Activated CD8-positive, alpha-beta memory T cell treated with anti-CD3 and anti-CD28 coated beads, Interleukin-2, amount 50 U/mL, for 48 hours (primary cell): ENCODE measurements around the gene CSTB.

ENCODE experiments used
- DNase-seq: peaks from one replicate; pipeline ENCODE4 v3.0.0-alpha.2; 2020

The CSTB gene

DNA sequence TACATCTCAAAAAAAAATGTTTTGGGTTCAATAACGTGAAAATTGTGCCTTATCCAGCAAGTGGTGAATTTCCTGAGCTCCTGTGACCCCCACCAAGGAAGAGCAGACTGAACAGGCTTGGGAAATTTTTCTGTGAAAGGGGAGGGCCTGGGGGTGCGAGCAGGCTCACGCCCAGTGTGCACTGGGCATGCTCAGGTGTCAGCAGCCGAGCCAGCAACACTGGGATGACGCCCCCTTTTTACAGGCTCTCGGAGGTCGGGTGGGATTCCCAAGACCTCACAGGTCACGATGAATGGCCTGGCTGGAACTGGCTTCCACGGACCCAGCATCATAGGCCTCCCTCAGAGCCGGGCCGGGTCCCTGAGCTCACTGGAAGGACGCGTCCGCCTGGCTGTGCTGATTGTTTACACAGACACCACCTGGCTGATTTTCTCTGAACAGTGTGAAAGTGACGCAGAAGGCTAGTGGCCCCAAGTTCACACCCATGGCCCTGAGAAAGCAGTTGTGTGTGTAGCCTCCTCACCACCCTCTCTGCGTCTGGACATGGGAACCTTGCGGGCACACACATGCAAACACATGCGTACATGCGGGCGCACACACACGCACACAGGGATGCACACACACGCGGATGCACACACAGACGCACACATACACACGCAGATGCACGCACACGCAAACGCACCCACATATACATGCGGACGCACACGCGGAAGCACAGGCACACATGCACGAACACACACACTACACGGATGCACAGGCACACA is 9.2 kb downstream of the CSTB start:
- no peak for DNase-seq

- DNase-seq, result no peak
Measured at GRCh38 chr21:43764576-43765495, 11.3 kb downstream of the CSTB start.

DNA sequence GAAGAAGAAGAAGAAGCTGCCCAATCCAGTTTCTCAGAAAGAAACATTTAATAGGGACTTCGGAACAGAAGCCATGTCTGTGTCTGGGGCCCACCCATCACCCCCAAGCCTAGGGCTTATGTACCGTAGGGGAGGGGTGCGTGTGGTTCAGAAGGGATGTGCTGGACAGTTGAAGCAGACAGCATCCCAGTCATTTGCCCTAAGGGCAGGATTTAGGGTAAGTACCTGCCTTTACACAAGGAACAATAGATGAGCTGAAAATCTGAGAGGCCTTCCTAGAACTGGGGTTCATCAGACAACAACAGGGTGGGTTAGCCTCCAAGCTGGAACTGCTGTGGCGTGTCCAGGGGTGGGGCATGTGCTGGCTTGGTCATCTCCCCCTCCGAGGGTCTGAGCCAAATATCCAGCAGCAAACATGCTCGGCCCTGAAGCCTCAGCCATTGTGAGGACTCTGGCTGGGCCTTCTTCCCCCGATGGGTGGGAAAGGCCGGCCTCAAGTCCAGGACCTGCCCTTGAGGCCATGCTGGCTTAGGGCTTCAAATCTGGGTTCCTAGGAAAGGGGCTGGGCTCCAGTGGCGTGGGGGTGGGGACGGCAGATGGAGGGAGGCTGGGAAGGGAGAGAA is 12.1 kb downstream of the CSTB start:
- DNase-seq, result no peak

DNA sequence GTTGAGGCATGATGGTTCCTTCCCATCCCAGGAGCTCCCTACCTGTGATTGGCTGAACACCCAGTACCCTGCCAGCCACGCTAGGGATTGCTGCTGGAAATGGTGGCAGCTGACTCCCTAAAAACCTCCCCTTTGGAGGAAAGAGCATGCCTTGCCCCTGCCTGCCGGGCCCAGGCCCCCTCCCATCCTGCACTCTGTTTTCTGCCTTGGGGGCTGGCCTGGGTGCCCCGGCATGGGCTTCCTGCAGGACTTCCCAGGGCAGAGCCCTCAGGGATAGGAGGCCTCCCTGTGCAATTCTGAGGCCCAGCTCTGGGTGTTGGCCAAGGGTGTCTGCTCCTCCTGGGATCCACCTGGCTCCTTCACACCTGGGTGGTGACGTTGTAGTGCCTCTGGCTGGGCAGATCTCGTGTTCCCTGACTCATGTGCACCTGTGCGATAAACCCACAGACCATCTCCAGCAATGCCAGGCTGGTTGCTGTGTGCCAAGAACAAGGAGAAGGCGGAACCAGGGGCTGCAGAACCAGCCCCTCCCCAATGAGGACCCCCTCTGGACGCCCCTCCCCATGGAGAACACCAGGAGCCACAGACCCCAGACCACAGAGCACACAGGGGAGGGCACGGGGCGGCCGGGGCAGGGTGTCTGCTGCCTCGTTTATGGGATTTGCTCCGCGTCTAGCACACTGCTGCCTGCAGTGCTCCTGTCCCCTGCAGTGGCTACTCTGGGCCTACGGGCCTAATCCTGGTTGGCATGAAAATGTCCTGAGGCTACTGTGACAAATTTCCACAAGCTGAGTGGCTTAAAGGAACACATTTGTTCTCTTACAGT is 13.6 kb downstream of the CSTB start:
- DNase-seq, result no peak

- DNase-seq, result no peak
Measured at GRCh38 chr21:43761886-43762285, 14.2 kb downstream of the CSTB start.

DNA sequence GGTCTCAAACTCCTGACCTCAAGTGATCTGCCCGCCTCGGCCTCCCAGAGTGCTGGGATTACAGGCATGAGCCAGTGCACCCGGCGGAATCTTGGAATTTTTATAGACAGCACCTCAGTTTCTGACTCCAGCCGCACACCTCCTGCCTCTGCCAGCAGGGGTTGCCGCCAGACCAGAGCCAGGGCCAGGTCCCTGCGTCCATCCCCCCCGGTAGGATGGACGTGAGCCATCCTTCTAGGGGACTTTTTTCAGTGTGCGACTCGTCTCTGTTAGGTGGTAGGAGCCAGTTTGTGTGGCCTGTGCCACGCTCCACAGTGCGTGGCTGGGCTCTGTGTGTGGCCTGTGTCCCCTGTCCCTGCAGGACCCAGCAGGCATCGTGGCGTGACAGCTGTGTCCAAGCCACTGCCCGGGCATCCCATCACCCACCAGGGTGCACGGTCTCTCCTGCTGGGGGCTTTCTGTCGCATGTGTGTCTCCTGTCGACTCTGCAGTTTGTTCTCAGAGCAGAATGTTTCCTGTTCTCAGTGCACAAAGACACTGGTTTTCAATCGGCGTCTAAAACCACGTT is 15.6 kb downstream of the CSTB start:
- no peak for DNase-seq

GRCh38 chr21:43759651-43760050 is 16.5 kb downstream of the CSTB start:
- DNase-seq, result no peak

DNA sequence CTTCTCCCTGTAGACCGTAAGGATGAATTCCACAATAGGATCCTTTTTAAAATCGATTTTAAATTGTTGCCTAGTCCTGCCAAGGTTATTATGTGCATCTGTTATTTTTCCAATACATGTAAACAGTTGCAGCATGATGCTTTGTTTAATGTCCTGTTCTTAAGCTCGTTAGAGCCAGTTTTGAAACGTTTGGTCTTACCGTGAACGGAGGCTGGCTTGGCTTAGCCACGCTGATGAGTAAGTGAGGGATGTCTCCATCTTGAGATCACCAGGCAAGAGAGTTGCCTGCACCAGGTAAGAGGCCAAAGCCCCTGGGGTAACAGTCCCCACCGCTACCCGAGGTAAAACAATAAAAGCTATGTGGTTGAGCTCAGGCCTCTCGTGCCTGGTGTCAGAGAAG is 17.3 kb downstream of the CSTB start:
- no peak for DNase-seq

DNA sequence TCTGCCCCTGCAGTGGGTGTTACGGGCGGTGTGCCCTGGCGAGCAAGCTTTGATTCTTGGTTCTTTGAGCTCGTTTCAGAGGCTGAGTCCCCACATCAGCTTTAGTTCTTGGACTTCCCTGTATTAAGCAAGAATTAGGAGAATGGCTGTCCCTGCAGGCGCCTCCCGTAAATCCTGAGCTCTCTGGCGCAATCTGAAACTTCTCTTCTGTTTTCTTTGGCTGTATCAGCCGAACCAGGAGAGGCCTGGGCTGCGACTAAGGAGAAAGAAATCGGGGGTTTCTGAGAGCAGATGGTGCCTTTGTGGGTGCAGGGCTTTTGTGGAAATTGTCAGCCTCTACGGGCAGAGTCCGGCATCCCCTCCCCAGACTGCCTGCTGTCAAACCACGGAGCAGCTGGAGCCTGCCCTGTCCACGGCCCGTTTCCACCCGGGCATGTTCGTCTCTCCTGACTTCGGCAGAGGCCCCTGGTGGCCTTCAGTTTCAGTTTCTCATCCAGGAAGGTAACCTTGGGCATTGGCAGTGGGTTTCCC is 17.9 kb downstream of the CSTB start:
- DNase-seq, result no peak

DNA sequence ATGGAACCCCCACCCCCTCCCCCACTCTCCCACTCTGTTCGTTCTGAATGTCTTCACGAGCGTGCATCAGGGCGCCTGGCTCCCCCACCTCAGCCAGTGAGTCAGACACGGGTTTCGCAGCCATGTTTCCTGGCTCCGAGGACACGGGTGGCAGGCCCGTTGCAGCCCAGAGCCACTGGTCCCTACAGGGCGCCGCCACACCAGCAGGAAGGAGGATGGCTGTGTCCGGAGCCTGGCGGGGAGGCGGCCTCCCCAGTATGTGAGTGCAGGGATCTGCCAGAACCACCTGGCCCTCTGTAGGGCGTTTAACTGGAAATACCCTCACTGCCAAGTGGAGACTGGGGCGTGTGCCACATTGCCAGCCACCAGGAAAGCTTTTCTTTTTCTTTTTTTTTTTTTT is 18.5 kb downstream of the CSTB start:
- DNase-seq, result no peak

GRCh38 chr21:43755820-43756594 is 20.1 kb downstream of the CSTB start:
- no peak for DNase-seq

GRCh38 chr21:43754948-43755781 is 20.9 kb downstream of the CSTB start:
- no peak for DNase-seq

DNA sequence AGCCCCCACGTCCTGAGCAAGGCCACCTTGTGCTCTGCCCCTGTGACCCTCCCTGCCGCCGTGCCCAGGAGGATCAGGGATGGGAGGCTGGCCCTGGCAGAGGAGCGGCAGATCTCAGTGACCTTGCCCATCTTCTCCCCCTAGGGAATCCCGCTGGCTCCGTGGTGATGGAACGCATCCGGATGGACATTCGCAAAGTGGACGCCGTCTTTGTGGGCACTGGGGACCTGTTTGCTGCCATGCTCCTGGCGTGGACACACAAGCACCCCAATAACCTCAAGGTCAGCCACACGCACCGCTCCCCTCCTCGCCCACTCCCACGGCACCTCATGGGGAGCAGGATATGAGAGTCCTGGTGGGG is 22.7 kb downstream of the CSTB start:
- no peak for DNase-seq

DNA sequence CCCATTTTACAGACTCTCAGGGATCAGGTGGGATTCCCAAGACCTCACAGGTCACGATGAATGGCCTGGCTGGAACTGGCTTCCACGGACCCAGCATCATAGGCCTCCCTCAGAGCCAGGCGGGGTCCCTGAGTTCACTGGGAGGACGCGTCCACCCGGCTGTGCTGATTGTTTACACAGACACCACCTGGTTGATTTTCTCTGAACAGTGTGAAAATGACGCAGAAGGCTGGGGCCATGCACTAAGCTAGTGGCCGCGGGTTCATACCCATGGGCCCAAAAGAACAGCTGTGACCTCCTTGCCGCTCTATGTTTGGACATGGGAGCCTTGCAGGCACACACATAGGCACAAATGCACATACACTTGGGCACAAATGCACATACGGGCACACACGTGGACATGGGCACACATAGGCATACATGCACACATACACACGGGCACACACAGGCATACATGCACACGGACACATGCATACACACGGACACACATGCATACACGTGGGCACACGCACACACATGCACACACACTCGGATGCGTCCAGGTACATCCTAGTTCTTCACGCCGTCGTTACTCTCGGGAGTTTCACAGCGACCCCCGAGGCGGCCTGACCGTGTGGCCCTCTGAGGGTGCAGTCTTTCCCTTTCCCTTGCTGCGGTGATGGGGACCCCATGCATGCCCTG is 23.2 kb downstream of the CSTB start:
- DNase-seq, result no peak

DNA sequence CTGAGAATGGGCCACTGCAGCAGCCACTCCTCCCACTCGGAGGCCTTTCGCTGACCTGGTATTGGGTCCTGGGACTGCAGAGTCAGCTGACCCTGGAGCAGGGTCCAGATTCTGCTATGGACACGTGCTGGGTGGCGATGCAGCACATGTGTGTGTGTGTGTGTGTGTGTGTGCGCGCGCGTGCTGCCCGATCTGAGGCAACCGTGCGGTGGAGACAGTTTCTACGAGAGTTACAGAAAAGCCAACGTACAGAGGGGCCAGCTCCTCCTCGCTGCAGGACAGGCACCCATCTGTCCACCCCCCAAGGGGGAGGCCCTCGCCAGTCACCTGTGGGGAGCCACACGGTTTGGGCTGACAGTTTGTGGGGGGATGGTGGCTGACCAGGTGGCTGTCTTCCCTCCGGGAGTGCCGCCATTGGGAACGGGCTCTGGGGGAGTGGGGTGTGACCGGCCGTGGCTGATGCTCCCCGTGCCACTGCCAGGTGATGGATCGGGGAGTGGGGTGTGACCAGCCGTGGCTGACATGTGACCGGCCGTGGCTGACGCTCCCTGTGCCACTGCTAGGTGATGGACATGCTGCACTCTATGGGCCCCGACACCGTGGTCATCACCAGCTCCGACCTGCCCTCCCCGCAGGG is 24.0 kb downstream of the CSTB start:
- DNase-seq, result no peak

DNA sequence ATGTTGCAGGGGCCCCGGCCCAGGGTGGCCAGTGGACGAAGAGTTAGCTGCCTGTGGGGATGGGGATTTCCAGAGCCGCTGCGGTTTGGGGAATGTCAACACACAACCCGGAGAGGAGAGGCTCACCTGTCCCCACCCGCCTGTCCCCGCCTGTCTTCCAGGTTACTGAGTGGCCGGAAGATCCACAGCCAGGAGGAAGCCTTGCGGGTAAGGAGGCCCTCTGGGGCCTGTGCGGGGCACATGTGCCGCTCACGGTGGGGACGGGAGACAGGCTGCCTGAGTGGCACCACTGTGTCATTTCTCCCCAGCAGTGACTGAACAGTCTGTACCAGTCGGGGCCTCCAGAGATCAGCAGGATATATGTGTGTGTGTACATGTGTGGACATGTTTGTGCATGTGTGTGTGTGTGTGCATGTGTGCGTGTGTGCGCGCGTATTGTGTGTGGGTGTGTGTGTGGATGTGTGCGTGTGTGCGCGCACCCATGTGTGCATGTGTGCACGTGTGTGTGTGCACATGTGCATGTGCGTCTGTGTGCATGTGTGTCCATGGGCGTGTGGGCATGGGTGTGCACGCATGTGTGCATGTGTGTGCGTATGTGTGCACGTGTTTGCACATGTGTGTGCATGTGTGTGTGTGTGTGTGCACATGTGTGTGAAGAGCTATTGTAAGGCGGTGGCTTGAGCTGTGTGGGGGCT is 25.6 kb downstream of the CSTB start:
- DNase-seq, result no peak

DNA sequence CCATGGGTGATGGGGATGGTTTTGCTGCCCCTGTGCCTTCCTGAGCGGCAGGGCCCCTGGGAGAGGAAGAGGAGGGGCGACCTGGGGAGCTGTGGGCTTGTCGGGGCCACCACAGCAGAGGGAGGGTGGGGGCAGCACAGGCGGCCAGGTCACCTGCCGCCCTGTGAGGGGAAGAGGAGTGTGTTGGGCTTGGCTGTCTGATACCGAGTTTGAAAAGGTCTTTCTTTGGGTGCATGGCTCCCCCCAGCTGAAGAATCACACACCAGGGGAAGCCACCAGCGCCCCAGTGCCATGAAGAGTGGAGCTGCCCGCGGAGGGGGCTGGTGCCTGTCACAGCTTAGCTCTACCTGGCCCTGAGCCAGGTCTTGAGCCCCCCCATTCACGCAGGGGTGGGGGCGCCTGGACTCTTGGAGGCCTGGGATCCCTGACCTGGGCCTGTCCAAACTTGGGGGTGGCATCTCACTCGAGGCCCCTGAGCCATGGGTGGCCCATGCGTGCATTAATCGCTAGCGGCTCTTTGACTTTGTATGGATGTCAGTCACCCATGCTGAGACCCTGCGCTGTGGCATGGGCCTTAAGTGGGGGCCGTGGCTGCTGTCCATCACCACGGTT is 26.4 kb downstream of the CSTB start:
- no peak for DNase-seq

- DNase-seq, result no peak
Measured at GRCh38 chr21:43748622-43749021, 27.5 kb downstream of the CSTB start.
